Raji (cell line): ENCODE results near the gene ARID1B.

Experiments used
- POLR2A ChIP-seq: IDR thresholded peaks from 2 replicates; pipeline ENCODE4 v1.6.1; 2011; ENCODE audit warnings: low read depth, low read length, control low read depth; ENCODE audit not compliant: insufficient read depth

ARID1B gene

DNA sequence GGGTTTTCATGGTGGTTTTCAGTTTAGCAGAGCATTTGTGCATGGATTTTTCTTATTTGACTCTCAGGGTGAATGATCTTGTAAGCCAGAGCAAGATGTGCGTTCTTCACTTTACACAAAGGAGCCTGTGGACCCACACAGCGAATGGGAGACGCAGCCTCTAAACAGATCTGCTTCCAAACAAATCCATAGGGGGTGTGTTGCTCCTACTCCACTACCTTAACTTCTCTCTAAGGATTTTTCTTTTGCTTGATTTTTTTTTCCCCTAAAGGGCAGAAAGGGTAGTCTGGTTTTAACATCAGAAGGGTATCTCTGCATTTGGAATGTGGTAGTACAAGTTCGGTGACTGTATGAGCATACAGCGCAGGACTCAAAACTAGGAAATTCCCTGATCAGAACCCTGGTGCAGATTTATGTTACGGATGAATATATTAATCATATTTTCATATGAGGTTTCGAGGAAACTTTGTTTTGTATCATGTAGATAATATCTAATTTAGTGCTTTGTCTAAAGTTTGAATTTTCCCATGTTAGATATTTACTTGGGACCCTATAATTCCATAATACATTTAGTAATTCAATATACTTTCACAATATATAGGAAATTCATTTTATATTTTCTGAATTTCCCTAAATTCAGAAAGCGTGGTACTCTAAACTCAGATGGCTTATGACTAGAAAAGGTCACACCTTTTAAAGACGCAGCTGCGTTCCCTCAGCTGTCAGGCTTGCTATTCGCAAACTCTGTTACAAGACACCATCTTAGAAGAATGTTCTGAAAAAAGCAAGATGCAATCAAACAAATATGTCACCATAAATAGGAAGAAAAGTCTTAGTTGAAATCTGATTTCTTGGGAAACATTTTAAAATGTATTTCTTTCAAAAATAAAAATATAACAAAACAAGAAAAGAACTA is 349.3 kb downstream of the ARID1B start:
- no peak for TF ChIP-seq POLR2A

DNA sequence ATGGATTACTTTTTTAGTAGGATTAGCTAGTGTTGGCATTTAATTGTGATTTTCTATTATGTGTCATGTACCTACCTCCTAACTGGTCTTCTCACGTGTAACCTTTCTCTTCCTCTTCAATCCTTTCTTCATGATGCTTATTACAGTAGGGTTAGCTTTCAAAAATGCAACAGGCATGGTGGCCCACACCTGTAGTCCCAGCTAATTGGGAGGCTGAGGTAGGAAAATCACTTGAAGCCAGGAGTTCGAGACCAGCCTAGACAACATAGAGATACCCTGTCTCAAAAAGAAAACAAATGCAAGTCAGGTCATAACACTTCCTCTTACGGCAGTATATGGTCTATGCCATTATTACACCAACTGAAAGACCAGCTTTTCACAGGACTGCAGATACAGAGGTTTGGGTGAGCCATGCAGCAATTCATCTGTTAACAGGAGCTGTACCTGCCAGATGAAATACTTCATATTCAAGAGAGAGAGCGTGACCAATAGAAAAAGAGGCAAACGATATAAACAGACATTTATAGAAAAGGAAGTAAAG is 351.1 kb downstream of the ARID1B start:
- TF ChIP-seq POLR2A = no peak

DNA sequence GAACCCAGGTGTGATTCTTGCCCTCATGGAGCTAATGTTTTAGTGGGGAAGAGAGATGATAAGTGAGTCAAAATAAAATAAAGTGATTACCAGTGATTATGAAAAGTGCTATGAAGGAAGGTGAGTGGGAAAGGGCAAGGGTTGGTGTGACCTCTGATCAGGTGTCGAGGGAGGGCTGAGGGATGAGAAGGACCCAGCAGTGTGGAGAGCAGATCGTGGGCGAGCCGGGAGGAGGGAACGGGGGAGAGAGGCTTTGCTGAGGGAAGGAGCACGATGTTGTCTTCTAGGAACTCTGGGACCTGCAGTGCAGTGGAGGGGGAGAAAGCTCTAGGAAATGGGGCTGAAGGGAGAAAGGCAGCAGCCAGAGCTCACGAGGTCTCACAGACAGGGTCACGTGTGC is 354.1 kb downstream of the ARID1B start:
- no peak for TF ChIP-seq POLR2A

DNA sequence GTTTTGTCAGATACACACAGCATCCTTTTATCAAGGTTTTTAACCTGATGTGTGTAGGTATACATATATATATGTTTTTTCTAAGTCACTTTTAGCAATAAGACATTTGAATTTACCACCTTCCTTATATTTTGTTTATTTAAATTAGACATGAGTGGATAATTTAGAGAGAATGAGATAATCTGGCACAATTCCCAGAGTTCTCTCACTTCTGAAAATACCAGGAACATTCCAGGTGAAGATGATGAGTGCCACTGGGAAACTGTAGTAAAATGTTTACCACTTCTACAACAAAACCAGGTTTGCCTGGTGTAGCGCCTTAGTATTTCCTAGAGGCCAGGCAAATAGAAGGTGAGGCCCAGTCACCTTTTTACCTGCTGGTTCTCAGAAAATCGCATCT is 356.7 kb downstream of the ARID1B start:
- TF ChIP-seq POLR2A = no peak

DNA sequence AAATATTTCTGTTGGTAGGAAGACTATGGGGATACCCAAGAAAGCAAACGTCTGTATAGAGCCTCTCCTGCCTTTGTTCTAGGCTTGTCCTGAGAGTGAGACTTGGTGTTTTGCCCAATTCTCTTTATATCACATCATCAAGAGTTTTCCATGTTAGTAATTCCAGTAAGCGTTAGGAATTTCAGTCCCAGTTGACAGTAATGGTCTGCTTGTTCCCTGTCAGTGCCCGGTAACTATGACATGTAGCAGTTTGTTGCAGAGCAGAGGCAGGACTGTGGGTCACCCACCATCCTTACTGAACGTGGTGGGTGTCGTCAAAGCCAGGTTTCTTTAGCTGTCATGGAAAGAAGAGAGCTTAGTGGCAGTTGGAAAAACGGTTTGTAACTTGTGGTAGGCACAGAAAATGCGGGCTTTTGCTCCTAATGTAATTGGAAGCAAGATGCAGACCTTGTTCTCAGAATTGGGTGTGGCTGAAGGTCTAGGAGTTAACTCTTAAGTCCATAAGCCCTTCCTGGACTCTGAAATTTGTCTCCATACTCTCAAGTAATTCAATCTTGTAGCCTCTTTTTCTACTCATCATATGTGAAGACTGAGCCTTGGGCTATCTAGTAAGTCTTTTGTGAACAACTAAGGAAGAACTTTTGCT is 357.3 kb downstream of the ARID1B start:
- no peak for TF ChIP-seq POLR2A

DNA sequence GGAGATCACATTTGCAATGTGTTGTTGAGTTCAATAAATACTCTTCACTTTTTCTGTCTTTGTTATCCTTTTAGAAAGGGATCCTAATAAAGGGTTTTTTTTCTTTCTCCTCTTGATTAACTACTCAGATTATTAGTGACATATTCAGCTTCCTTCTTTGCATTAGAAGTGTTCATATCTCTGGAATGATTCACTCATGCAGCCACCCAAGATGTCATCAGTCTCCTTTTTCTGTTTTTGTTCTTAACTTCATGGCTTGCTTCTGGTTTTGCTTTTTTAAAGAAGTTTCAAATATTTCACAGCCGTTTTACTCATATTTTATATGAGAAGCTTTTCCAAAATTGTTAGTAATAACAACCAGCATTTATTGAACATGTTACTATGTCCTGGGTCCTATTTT is 358.5 kb downstream of the ARID1B start:
- no peak for TF ChIP-seq POLR2A

DNA sequence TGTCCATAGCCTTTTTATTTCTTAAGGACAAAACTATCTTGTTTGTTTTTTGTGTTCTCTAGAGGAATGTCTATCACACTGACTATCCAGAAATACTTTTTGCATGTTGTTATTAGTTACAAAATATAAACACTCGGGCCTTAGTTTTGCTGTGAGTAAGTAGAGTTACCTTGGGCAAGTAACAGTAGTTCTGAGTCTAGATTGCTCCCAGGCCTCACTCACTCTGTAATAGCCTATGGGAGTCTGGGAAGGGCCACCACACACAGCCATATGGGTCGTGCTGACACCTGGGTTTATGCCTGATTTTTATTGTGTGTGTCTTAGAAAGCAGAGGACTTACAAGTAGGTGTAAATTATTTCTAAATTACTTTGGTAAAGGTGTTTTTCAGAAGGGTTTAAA is 360.3 kb downstream of the ARID1B start:
- TF ChIP-seq POLR2A = no peak

DNA sequence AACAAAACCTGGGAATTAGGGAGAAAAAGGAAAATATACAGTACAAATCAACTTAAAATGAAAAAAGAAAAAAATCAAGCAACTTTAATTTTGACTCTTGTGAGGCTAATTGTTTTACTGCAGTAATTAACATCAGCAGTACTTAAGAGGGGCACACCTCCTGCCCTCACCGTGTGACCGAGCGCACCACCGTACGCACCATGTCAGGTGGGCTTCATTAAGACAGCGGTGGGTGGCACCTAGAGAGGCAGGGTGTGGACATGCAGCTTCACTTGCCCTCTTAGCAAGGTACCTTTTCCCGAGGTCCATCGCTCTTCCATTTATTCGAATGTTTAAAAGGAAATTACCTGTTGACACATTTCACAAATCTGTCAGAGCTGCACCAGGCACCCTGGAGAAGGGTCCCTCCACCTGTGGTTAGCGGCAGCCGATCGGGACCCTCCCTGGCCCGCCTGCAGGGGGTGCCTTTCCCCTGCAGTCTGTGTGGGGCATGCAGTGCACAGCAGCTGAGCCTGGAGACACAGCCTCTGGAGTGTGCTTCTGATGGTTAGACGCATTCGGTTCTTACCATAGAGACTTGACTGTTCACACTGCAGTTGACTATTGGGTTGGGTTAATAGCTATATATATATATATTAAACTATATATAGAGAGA is 362.0 kb downstream of the ARID1B start:
- no peak for TF ChIP-seq POLR2A

DNA sequence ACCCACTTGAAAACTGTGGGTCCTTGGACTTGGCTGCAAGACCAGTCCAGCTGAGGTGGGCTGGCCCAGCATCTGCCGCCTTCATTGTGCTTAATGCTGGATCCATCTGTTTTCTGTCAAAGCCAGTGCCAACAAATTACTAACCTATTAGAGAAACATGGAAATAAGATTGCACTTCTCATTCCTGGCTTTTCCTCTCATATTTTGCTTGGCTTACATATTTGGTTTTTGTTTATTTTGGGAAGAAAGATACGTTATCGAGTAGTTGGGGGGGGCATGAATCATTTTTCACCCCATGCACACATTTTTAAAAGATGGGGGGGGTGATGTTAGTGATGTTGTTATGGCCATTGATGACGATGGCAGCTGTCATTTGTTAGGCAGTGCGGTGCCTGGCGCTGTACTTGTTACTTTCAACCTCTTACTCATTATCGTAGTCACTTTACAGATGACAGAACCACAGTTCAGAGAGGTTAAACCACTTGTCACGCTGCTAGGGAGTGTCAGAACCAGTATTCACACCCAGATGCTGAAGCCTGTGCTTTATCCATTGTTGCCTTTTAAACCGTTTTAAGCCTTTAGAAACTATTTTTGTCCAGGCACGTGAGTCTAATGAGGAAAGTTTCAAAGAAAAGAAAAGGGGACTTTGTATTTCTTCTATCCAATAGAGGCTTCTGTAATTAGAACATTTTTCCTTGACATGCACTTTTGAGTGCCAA is 366.2 kb downstream of the ARID1B start:
- TF ChIP-seq POLR2A = no peak

DNA sequence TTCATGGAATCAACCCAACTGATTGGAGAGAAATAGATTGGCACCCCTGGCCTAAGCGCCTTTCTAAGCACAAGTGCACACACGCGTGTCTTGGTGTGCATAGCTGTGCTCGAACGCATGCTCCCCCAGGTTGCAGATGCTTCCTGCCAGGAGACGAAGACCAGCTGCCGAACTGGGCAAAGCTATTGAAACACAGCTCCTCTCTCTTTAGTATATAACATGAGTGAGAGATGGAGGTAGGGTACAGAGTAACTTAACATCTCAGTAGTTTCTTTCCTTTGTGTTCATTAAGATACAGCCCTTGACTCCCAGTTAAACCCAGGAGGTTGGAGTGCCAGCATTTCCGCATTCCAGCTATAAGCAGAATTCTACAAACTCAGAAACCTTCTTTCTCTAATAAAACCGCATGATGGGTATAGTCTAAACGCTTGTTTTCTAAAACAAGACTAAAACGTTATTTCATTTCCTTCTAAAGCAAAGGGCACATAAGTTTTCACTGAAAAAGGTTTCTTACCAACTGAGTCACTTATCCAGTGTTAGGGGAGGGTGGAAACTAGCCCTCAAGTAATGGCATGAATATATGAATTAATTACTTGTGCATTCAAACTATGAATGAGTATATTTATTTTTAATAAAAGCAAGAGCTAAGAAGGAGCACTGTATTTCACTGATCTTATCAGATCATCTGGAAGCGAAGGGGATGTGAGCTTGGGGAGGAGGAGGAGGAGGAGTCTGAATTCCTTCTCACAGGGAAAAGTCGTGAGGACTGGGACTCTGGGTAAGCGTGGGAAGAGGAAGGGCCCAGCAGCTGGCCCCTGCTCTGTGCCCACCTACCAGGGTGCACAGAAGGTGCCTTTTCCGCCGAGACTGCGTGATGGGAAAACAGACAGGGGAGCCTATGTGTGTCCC is 367.0 kb downstream of the ARID1B start:
- TF ChIP-seq POLR2A = no peak

DNA sequence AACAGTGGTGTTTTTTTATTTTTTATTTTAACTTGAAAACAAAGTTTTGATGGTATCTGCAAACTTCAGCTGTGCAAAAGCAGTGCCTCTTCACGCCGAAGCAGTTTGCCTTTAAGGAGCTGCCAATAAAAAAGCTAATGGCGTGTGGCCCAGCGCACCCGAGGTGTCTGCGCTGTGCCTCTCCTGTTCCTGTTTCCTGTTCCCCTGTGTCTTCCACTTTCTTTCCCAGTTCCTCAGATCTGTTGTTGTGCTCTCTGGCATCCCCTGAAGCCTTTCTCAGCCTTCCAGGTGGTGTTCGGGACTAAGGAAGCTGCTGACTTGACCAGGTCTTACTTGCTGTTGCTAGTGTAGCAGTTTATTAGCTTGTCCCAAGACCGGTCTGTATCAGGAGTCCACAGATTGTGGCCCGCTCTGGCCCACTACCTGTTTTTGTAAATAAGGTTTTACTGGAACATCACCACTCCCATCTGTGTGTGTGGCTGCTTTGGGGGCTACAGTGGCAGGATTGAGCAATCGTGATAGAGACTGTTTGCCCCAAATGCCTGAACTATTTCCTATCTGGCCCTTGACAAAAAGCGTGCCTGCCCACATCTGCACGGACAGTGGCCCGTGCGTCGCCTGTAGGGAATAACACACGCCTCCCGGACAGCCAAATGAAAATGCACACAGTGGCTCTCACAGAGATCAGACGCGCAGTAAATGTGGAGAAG is 367.8 kb downstream of the ARID1B start:
- no peak for TF ChIP-seq POLR2A

DNA sequence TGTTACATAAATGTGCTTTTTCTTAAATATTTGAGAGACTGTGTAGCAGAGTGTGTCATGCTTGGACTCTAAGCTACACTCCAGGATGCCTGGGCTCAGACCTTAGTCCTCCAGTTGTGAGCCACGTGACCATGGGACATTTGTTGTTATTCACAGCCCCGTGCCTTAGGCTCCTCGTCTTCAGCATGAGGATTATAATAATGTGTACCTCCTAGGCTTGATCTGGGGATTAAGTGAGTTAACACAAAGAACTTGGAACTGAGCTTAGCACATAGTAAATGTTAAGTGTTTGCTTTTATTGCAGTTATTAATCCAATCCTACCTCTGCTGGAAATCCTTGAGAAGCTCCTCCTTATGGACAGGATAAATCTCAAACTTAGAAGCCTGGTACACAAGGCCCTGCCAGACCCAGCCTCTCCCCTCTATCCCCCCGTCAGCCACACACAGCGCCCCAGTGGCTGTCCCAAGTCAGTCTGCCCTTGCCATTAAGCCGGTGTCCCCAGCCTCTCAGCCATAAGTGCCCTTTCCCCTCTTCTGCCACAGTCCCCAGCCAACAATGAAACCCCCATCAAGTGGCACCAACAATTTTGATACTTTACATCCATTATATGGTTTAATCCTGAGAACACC is 368.6 kb downstream of the ARID1B start:
- no peak for TF ChIP-seq POLR2A

DNA sequence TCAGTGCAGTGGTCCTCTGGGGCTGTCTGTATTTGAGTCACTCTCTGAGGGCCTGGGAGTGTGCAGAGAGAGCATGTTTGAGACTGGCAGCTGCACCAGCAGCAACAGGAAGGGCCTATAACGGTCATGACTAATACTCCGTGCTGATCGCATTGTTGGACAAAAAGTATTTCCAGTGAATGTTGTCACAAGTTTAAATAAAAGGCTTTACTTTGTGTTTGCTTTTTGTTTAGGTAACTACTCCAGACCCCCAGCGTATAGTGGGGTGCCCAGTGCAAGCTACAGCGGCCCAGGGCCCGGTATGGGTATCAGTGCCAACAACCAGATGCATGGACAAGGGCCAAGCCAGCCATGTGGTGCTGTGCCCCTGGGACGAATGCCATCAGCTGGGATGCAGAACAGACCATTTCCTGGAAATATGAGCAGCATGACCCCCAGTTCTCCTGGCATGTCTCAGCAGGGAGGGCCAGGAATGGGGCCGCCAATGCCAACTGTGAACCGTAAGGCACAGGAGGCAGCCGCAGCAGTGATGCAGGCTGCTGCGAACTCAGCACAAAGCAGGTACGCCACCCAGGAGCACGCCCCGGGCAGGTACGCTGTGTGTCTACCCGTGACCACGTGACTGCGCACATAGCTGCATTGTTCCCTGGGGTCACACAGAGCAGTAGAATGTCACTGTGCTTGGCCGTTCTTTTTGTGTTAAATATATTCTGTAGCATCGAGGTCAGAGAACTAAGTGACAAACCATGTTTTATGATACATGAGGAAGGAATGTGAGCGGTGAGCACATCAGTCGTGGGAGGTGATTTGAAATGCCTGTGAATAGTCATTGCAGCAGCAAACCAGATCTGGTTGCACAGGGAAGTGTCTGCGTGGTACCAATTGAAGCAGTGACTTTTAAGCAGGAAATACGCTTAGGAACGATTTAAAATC is 371.5 kb downstream of the ARID1B start:
- no peak for TF ChIP-seq POLR2A
